ENCODE data around the gene GALNT17. TPM values are rescaled to one million over a fixed set of nuclear protein-coding genes. Genes with fewer than 3 reads are reported as not detected.

Gene GALNT17
- total RNA-seq, 2 donors from 2014 or later: 46.7 to 58.1 TPM

GRCh38 chr7:71132377-71133231, 660 bp downstream of the GALNT17 start:
- Histone ChIP-seq H3K36me3 (no peaks in the 10 kb centered on the region), H3K4me1 (replicated peaks) (no peaks in the 10 kb centered on the region), H3K27me3 (replicated peaks; ENCODE audit: insufficient read depth) (no peaks in the 10 kb centered on the region), H3K9me3 (no peaks in the 10 kb centered on the region), H3K27ac (peak overlapping the region; percentile 87 to 88), H3K4me3 (peak overlapping the region; percentile 64 to 67)
- TF ChIP-seq CTCF (IDR thresholded peaks at IDR 0.05) (no peak), POLR2AphosphoS5 (IDR thresholded peaks at IDR 0.05) (no peak), POLR2A (IDR thresholded peaks at IDR 0.05) (no peak)
- intact Hi-C loops (cut with DNase I): loop anchor here (2.0 to 5.0 kb wide), 5 partner anchors 55 to 600 kb away; no protein-coding TSS in a partner anchor
- 1% methylated on average over 79 of the region's 88 CpGs for whole genome bisulfite sequencing
- peak; percentile 10 for DNase-seq (ENCODE audit: low spot score)

GRCh38 chr7:71133232-71133622, 1.3 kb downstream of the GALNT17 start:
- DNase-seq (ENCODE audit: low spot score): no peak
- Histone ChIP-seq H3K9me3 (no peaks in the 10 kb centered on the region), H3K36me3 (no peaks in the 10 kb centered on the region), H3K4me1 (replicated peaks) (no peaks in the 10 kb centered on the region), H3K27me3 (replicated peaks; ENCODE audit: insufficient read depth) (no peaks in the 10 kb centered on the region), H3K4me3 (peak overlapping the region; percentile 64 to 67), H3K27ac (peak overlapping the region; percentile 87 to 88)
- TF ChIP-seq CTCF (IDR thresholded peaks at IDR 0.05) (no peak), POLR2AphosphoS5 (IDR thresholded peaks at IDR 0.05) (no peak), POLR2A (IDR thresholded peaks at IDR 0.05) (no peak)
- intact Hi-C loops (cut with DNase I): loop anchor here (2.0 to 5.0 kb wide), 5 partner anchors 54 to 599 kb away; no protein-coding TSS in a partner anchor
- 15% methylated on average over 17 of the region's 17 CpGs for WGBS

GRCh38 chr7:71133856-71134255, 1.9 kb downstream of the GALNT17 start:
- DNase-seq (ENCODE audit: low spot score): no peak
- TF ChIP-seq POLR2AphosphoS5 (IDR thresholded peaks at IDR 0.05): no peak
- TF ChIP-seq POLR2A (IDR thresholded peaks at IDR 0.05): no peak
- TF ChIP-seq CTCF (IDR thresholded peaks at IDR 0.05): no peak
- Histone ChIP-seq H3K36me3 (no peaks in the 10 kb centered on the region), H3K4me1 (replicated peaks) (no peaks in the 10 kb centered on the region), H3K9me3 (no peaks in the 10 kb centered on the region), H3K27ac (no peak overlapping the region), H3K4me3 (peak overlapping the region; percentile 64 to 67), H3K27me3 (replicated peaks; ENCODE audit: insufficient read depth) (no peaks in the 10 kb centered on the region)
- 74% methylated on average over 11 of the region's 11 CpGs for WGBS
- intact Hi-C loops (cut with DNase I): loop anchor here (2.0 to 5.0 kb wide), 5 partner anchors 53 to 598 kb away; no protein-coding TSS in a partner anchor

GRCh38 chr7:71135116-71135515, 3.2 kb downstream of the GALNT17 start:
- Histone ChIP-seq H3K36me3 (no peaks in the 10 kb centered on the region), H3K4me3 (no peak overlapping the region), H3K27ac (peak overlapping the region; percentile 0 to 35), H3K9me3 (no peaks in the 10 kb centered on the region), H3K4me1 (replicated peaks) (no peaks in the 10 kb centered on the region), H3K27me3 (replicated peaks; ENCODE audit: insufficient read depth) (no peaks in the 10 kb centered on the region)
- intact Hi-C loops (cut with DNase I): no loop called here
- DNase-seq (ENCODE audit: low spot score): no peak
- WGBS: 93% methylated on average over 4 of the region's 4 CpGs
- TF ChIP-seq POLR2A (IDR thresholded peaks at IDR 0.05): no peak
- no peak for TF ChIP-seq CTCF (IDR thresholded peaks at IDR 0.05)
- TF ChIP-seq POLR2AphosphoS5 (IDR thresholded peaks at IDR 0.05): no peak

All from prostate gland (tissue), 2 donors.